GM18861 (cell line): ENCODE measurements around the gene NT5C3B.
"Not testable (repeated sequence)": the region's sequence is repeated elsewhere in the genome, so short reads cannot be mapped to it uniquely, and the experiment has no call there.

Source experiments
- ATAC-seq: cut with Tn5 transposase; IDR thresholded peaks from one replicate; pipeline ENCODE4 v1.9.1; 2021; ENCODE audit not compliant: unreplicated experiment

NT5C3B gene

GRCh38 chr17:41840781-41841180, 4.7 kb upstream of the NT5C3B start:
- not testable (repeated sequence) for ATAC-seq

GRCh38 chr17:41839448-41839847, 3.4 kb upstream of the NT5C3B start:
- ATAC-seq, result not testable (repeated sequence)

GRCh38 chr17:41837761-41838538, 1.9 kb upstream of the NT5C3B start, which contains the start of gene KLHL10:
TSS of gene KLHL10 (plus strand) at chr17:41837825. CDS start at chr17:41837933, 108 bp downstream.
- no peak for ATAC-seq

GRCh38 chr17:41836550-41837196, 641 bp upstream of the NT5C3B start:
- no peak for ATAC-seq

- ATAC-seq, result no peak
Measured at GRCh38 chr17:41835214-41835799, 725 bp downstream of the NT5C3B start.

- ATAC-seq, result not testable (repeated sequence)
Measured at GRCh38 chr17:41829961-41830360, 6.1 kb downstream of the NT5C3B start.

GRCh38 chr17:41825175-41825845, 10.7 kb downstream of the NT5C3B start:
- ATAC-seq, result no peak

GRCh38 chr17:41824086-41824485, 11.9 kb downstream of the NT5C3B start:
- ATAC-seq, result no peak

GRCh38 chr17:41823580-41823979, 12.5 kb downstream of the NT5C3B start:
- no peak for ATAC-seq

- no peak for ATAC-seq
Measured at GRCh38 chr17:41823141-41823524, 12.9 kb downstream of the NT5C3B start.

GRCh38 chr17:41822216-41823140, 13.6 kb downstream of the NT5C3B start:
- ATAC-seq, result no peak

- no peak for ATAC-seq
Measured at GRCh38 chr17:41821776-41822175, 14.3 kb downstream of the NT5C3B start.

- ATAC-seq, result no peak
Measured at GRCh38 chr17:41818024-41818423, 18.0 kb downstream of the NT5C3B start.

GRCh38 chr17:41816637-41817320, 19.3 kb downstream of the NT5C3B start:
- ATAC-seq, result no peak

- ATAC-seq, result no peak
Measured at GRCh38 chr17:41814195-41814594, 21.8 kb downstream of the NT5C3B start.

GRCh38 chr17:41813699-41814124, 22.3 kb downstream of the NT5C3B start:
- ATAC-seq, result no peak

- no peak for ATAC-seq
Measured at GRCh38 chr17:41813152-41813680, 22.8 kb downstream of the NT5C3B start.

GRCh38 chr17:41812381-41813151, 23.5 kb downstream of the NT5C3B start, which contains the start of gene FKBP10:
TSS of gene FKBP10 (plus strand) at chr17:41813004. CDS start at chr17:41813035, 31 bp downstream.
- ATAC-seq, result no peak
